ENCODE measurements around the gene MBTD1.

DNA sequence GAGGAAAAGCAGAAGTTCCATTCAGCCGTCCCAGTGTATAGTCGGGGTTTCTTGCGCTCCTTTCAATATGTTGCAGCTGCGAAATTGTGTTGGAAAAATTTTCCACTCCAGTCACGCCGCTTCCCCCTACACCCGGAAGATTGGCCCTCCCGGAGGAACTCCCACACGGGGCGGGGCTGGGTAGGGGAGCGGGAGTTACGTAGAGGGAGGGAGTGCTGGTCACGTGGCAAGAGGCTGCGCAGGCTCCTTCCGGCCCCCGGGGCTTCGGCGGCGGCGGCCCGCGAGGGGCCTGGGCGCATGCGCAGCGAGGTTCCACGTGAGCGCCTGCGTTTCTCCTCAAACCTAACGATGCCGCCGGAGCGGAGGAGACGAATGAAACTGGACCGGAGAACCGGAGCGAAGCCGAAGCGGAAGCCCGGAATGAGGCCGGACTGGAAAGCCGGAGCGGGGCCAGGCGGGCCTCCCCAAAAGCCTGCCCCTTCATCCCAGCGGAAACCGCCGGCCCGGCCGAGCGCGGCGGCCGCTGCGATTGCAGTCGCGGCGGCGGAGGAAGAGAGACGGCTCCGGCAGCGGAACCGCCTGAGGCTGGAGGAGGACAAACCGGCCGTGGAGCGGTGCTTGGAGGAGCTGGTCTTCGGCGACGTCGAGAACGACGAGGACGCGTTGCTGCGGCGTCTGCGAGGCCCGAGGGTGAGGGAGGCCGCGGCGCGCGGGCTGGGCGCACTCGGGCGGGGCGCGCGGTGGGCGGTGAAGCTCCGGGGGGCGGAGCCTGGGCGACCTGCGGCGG is 581 bp upstream of the MBTD1 start, which contains the start of gene UTP18:
- TF ChIP-seq, protein P1, sequence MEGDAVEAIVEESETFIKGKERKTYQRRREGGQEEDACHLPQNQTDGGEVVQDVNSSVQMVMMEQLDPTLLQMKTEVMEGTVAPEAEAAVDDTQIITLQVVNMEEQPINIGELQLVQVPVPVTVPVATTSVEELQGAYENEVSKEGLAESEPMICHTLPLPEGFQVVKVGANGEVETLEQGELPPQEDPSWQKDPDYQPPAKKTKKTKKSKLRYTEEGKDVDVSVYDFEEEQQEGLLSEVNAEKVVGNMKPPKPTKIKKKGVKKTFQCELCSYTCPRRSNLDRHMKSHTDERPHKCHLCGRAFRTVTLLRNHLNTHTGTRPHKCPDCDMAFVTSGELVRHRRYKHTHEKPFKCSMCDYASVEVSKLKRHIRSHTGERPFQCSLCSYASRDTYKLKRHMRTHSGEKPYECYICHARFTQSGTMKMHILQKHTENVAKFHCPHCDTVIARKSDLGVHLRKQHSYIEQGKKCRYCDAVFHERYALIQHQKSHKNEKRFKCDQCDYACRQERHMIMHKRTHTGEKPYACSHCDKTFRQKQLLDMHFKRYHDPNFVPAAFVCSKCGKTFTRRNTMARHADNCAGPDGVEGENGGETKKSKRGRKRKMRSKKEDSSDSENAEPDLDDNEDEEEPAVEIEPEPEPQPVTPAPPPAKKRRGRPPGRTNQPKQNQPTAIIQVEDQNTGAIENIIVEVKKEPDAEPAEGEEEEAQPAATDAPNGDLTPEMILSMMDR (IDR thresholded peaks at IDR 0.05), result no peak
- TF ChIP-seq EZH2 (IDR thresholded peaks at IDR 0.05) (no peak), EZH2phosphoT487 (IDR thresholded peaks at IDR 0.05) (no peak)

All from neural progenitor cell (in vitro differentiated cells).